ENCODE measurements around the gene SPEN. TPM values are rescaled to one million over a fixed set of nuclear protein-coding genes. Genes with fewer than 3 reads are reported as not detected.
A peak's percentile ranks its signal among the peaks of the same experiment; 100 is the strongest.
"Not testable (repeated sequence)": the region's sequence is repeated elsewhere in the genome, so short reads cannot be mapped to it uniquely, and the experiment has no call there.

The SPEN gene
- total and polyA plus RNA-seq, 3 experiments from 2014 or later: 35.6 to 66.3 (median 63.1) TPM

DNA sequence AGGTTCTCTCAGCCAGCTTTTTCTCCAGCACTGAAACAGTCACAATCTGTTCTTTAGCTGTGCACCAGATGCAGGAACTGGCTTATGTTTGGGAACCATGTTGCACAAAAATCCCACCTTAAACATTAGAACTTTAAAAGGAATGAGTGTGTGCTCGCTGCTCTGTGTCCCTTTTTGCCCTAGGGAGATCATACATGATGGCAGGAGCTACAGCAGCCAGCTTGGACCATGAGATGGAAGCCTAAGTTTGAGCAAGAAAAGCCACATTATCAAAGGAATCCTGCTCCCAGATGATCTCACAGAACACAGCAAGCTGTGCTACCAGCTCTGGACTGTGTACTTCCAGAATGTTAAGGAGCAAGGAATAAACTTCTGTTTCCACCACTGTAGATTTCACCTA, 124.9 kb downstream of the SPEN start:
- POLR2A ChIA-PET: no interaction called here
- H3K9me3 Mint-ChIP-seq: no peaks in the 10 kb centered on the region
- no peak overlapping the region for H3K27ac ChIP-seq (ENCODE audit: low read depth, low read length)
- peaks cover 21% of the 10 kb centered on the region for H3K4me1 ChIP-seq (ENCODE audit: insufficient read depth, low read length)
- H3K27me3 Mint-ChIP-seq: no peaks in the 10 kb centered on the region
- peaks cover 11% of the 10 kb centered on the region for H3K36me3 ChIP-seq (ENCODE audit: insufficient read depth, low read length)
- peak overlapping the region in 1 of 7 donors; percentile 68 for H3K4me3 Mint-ChIP-seq
- no peaks in the 10 kb centered on the region for H3K27me3 ChIP-seq (ENCODE audit: insufficient read depth, low read length, poor library complexity, severe bottlenecking)
- peaks cover 12 to 49% (median 18%) of the 10 kb centered on the region in 3 donors for H3K36me3 Mint-ChIP-seq
- H3K27ac Mint-ChIP-seq: peak overlapping the region in 2 of 8 donors; percentile 9 to 94
- H3K9me3 ChIP-seq (ENCODE audit: low read length): no peaks in the 10 kb centered on the region
- no peak for DNase-seq
- no peak overlapping the region for H3K4me3 ChIP-seq (ENCODE audit: low read length)
- peaks cover 36 to 68% (median 55%) of the 10 kb centered on the region in 3 donors for H3K4me1 Mint-ChIP-seq
- CTCF ChIA-PET: no interaction called here

DNA sequence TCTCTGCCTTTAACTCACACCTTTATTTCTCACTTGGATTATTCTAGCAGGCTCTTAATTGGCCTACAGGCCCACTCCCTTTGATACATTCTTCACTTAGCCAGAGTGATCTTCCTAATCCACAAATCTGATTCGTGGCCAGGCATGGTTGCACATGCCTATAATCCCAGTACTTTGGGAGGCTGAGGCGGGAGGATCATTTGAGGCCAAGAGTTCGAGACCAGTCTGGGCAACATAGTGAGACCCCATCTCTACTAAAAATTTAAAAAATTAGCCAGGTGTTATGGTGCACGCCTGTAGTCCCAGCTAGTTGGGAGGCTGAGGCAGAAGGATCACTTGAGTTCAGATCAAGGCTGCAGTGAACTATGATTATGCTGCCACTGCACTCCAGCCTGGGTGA, 126.3 kb downstream of the SPEN start:
- Mint-ChIP-seq H3K36me3 (peaks cover 9 to 39% (median 18%) of the 10 kb centered on the region in 3 donors), H3K9me3 (no peaks in the 10 kb centered on the region), H3K4me1 (peaks cover 28 to 62% (median 44%) of the 10 kb centered on the region in 3 donors), H3K27ac (peak overlapping the region in 4 of 8 donors; percentile 7 to 95 (median 28)), H3K27me3 (no peaks in the 10 kb centered on the region), H3K4me3 (peak overlapping the region in 6 of 7 donors; percentile 7 to 68 (median 37))
- no peak for DNase-seq
- no peaks in the 10 kb centered on the region for H3K9me3 ChIP-seq (ENCODE audit: low read length)
- no peak overlapping the region for H3K4me3 ChIP-seq (ENCODE audit: low read length)
- no peaks in the 10 kb centered on the region for H3K27me3 ChIP-seq (ENCODE audit: insufficient read depth, low read length, poor library complexity, severe bottlenecking)
- peaks cover 21% of the 10 kb centered on the region for H3K4me1 ChIP-seq (ENCODE audit: insufficient read depth, low read length)
- no peak overlapping the region for H3K27ac ChIP-seq (ENCODE audit: low read depth, low read length)
- H3K36me3 ChIP-seq (ENCODE audit: insufficient read depth, low read length): peaks cover 11% of the 10 kb centered on the region
- CTCF ChIA-PET: no interaction called here
- POLR2A ChIA-PET: no interaction called here

DNA sequence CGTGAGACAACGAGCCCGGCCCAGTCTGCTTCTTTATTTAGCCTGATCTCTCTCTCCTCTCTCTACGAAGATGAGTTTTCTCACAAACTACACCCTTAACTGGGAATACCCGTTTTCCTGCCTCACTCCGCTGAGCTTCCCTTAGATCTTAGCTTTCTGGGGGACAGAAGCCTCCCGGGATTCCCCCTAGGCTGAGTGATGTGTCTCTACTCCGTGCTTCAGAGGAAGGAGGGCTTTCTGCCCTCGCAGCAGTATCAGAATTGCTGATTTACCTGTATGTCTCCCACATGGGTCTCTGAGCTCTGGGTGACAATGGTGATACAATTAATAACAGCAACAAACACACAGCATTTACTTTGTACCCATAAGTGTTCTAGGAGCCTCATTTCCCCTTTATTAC, 127.3 kb downstream of the SPEN start:
- peak overlapping the region; percentile 86 for H3K4me3 ChIP-seq (ENCODE audit: low read length)
- Mint-ChIP-seq H3K36me3 (peaks cover 9 to 35% (median 17%) of the 10 kb centered on the region in 3 donors), H3K27me3 (no peaks in the 10 kb centered on the region), H3K4me3 (peak overlapping the region; percentile 87 to 97 (median 89)), H3K9me3 (no peaks in the 10 kb centered on the region), H3K4me1 (peaks cover 28 to 58% (median 44%) of the 10 kb centered on the region in 3 donors), H3K27ac (peak overlapping the region; percentile 75 to 96 (median 91))
- ChIA-PET CTCF (interaction anchor here (1.1 to 1.5 kb wide), 2 partner anchors 24 to 104 kb away, joined by 4 to 5 read pairs; no protein-coding TSS in a partner anchor), POLR2A (interaction anchor here (1.7 kb wide), 1 partner anchor 127 kb away, joined by 6 read pairs; the partner anchor contains the start of gene SPEN)
- peaks cover 11% of the 10 kb centered on the region for H3K36me3 ChIP-seq (ENCODE audit: insufficient read depth, low read length)
- peaks cover 21% of the 10 kb centered on the region for H3K4me1 ChIP-seq (ENCODE audit: insufficient read depth, low read length)
- DNase-seq: peak in 1 of 5 donors; percentile 10
- H3K9me3 ChIP-seq (ENCODE audit: low read length): no peaks in the 10 kb centered on the region
- H3K27ac ChIP-seq (ENCODE audit: low read depth, low read length): peak overlapping the region; percentile 74
- no peaks in the 10 kb centered on the region for H3K27me3 ChIP-seq (ENCODE audit: insufficient read depth, low read length, poor library complexity, severe bottlenecking)

DNA sequence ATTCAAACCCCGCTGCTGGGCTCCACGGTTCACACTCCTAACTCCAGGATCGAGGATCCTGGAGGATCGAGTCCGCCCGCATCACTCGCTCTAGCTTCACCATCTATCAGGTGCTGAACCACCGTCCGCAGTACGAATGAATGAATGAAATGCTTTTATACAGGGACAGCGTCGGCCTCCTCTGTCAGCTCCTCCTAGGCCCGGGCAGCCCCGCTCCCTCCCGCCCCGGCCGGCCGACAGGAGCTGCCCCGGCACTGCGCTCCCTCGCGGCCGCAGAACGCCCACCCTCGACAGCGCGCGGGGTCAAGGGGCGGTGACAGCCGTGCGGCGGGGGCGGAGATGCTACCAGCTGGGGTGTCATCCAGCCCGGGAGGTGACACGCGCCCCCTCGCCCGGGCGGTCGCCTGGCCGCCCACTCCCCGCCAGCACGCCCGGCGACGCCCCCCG, 127.9 kb downstream of the SPEN start:
- no peaks in the 10 kb centered on the region for H3K27me3 ChIP-seq (ENCODE audit: insufficient read depth, low read length, poor library complexity, severe bottlenecking)
- H3K4me3 ChIP-seq (ENCODE audit: low read length): peak overlapping the region; percentile 86
- peaks cover 9 to 31% (median 14%) of the 10 kb centered on the region in 3 donors for H3K36me3 Mint-ChIP-seq
- H3K9me3 ChIP-seq (ENCODE audit: low read length): no peaks in the 10 kb centered on the region
- no peaks in the 10 kb centered on the region for H3K27me3 Mint-ChIP-seq
- CTCF ChIA-PET: interaction anchor here (1.0 to 1.7 kb wide), 7 partner anchors 11 to 160 kb away, joined by 3 to 6 read pairs (median 4); no protein-coding TSS in a partner anchor
- no peaks in the 10 kb centered on the region for H3K9me3 Mint-ChIP-seq
- DNase-seq: peak in 3 of 5 donors; percentile 73 to 82 (median 77)
- POLR2A ChIA-PET: interaction anchor here (1.0 to 1.7 kb wide), 3 partner anchors 16 to 141 kb away, joined by 3 to 6 read pairs (median 5); partner anchors contain the start of gene SPEN
- H3K27ac Mint-ChIP-seq: peak overlapping the region; percentile 75 to 96 (median 91)
- H3K27ac ChIP-seq (ENCODE audit: low read depth, low read length): peak overlapping the region; percentile 74
- H3K4me1 Mint-ChIP-seq: peaks cover 28 to 54% (median 41%) of the 10 kb centered on the region in 3 donors
- H3K36me3 ChIP-seq (ENCODE audit: insufficient read depth, low read length): peaks cover 11% of the 10 kb centered on the region
- H3K4me1 ChIP-seq (ENCODE audit: insufficient read depth, low read length): peaks cover 21% of the 10 kb centered on the region
- H3K4me3 Mint-ChIP-seq: peak overlapping the region; percentile 87 to 97 (median 89)

DNA sequence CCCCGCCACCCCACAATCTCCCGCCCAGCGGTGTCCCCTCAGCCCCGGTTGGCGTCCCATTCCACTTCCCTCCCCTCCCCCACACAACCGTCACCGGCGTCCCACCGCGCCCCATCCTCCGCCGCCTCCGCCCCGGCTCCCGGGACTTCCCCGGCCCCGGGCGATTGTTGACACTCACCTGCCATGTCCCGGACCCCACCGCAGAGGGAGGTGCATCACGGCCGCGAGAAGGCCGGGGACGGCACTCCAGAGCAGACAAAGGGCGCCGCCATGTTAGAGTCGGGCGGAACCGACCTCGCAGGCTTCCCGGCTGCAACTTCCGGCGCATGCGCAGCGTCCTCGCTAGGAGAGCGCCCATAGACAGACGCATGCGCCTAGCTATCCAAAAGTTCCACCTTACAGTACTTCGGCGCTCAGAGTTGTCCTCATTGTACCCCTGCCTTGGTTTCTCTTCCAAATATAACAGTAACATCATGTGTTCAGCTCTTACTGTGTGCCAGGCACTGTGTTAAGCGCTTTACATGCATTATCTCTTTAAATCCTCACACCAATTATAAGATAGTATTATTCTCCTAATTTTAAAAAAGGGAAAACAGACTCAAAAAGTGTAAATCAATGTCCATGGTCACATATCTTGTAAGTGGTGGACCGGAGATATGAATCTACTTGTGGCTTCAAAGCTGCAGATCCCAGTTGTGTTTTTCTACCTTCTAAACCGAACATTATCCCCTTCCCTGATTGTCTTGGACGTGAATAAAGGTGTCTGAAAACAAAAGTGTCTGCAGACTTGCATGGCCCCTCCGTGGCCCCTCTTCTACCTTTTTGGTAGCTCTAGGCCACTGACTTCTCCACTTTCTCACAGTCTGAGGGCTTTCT, 128.5 kb downstream of the SPEN start, which contains the start of gene ZBTB17:
TSS of gene ZBTB17 (minus strand) at position 297 of the 876 bp plus-strand sequence. CDS start 27,606 bp downstream, outside the sequence.
- H3K27me3 Mint-ChIP-seq: peaks cover 0 to 2% of the 10 kb centered on the region in 2 donors
- H3K4me3 Mint-ChIP-seq: peak within 1 kb of the TSS; percentile 87 to 97 (median 89)
- H3K27ac ChIP-seq (ENCODE audit: low read depth, low read length): peak within 1 kb of the TSS; percentile 74
- peaks cover 11% of the 10 kb centered on the region for H3K36me3 ChIP-seq (ENCODE audit: insufficient read depth, low read length)
- POLR2A ChIA-PET: interaction anchor here (0.6 to 1.7 kb wide), 5 partner anchors 17 to 142 kb away, joined by 3 to 6 read pairs (median 5); partner anchors contain the start of gene SPEN
- H3K27me3 ChIP-seq (ENCODE audit: insufficient read depth, low read length, poor library complexity, severe bottlenecking): no peaks in the 10 kb centered on the region
- CTCF ChIA-PET: interaction anchor here (1.0 to 1.7 kb wide), 6 partner anchors 12 to 161 kb away, joined by 3 to 6 read pairs (median 4); no protein-coding TSS in a partner anchor
- H3K36me3 Mint-ChIP-seq: peaks cover 9 to 27% (median 12%) of the 10 kb centered on the region in 3 donors
- no peaks in the 10 kb centered on the region for H3K9me3 Mint-ChIP-seq
- H3K4me1 Mint-ChIP-seq: peaks cover 28 to 52% (median 41%) of the 10 kb centered on the region in 3 donors
- H3K27ac Mint-ChIP-seq: peak within 1 kb of the TSS; percentile 87 to 96 (median 94)
- DNase-seq: peak; percentile 93 to 97 (median 94)
- H3K9me3 ChIP-seq (ENCODE audit: low read length): no peaks in the 10 kb centered on the region
- peak within 1 kb of the TSS; percentile 86 for H3K4me3 ChIP-seq (ENCODE audit: low read length)
- peaks cover 21% of the 10 kb centered on the region for H3K4me1 ChIP-seq (ENCODE audit: insufficient read depth, low read length)

DNA sequence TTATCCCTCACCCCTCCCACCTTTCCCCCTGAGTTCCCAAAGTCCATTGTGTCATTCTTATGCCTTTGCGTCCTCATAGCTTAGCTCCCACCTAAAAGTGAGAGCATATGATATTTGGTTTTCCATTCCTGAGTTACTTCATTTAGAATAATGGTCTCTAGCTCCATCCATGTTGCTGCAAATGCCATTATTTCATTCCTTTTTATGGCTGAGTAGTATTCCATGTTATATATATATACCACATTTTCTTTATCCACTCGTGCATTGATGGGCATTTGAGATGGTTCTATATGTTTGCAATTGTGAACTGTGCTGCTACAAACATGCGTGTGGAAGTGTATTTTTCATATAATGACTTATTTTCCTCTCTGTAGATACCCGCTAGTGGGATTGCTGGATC, 130.4 kb downstream of the SPEN start:
- DNase-seq; H3K36me3 ChIP-seq (ENCODE audit: insufficient read depth, low read length); H3K27ac ChIP-seq (ENCODE audit: low read depth, low read length); CTCF ChIA-PET; H3K4me3 ChIP-seq (ENCODE audit: low read length); H3K9me3 ChIP-seq (ENCODE audit: low read length); H3K9me3 Mint-ChIP-seq; H3K27me3 Mint-ChIP-seq; H3K27me3 ChIP-seq (ENCODE audit: insufficient read depth, low read length, poor library complexity, severe bottlenecking); POLR2A ChIA-PET: not testable (repeated sequence)
- peaks cover 21% of the 10 kb centered on the region for H3K4me1 ChIP-seq (ENCODE audit: insufficient read depth, low read length)
- Mint-ChIP-seq H3K27ac (peak overlapping the region in 2 of 8 donors; percentile 8 to 56), H3K4me3 (peak overlapping the region in 1 of 7 donors; percentile 24), H3K36me3 (peaks cover 0 to 13% (median 5%) of the 10 kb centered on the region in 3 donors), H3K4me1 (peaks cover 25 to 38% (median 30%) of the 10 kb centered on the region in 3 donors)

DNA sequence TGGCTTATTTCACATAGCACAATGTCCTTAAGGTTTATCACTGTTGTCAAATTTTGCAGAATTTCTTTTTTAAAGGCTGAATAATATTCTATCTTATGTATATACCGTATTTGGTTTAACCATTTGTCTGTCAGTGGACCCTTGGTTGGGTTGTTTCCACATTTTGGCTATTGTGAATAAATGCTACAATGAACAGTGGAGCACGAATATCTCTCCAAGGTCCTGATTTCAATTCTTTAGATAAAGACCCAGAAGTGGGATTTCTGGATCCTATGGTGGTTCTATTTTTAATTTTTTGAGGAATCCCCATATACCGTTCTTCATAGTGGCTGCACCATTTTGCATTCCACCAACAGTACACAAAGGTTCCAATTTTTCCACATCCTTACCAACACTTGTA, 134.2 kb downstream of the SPEN start:
- Mint-ChIP-seq H3K36me3 (no peaks in the 10 kb centered on the region), H3K9me3 (no peaks in the 10 kb centered on the region), H3K27ac (no peak overlapping the region), H3K27me3 (peaks cover 2 to 10% of the 10 kb centered on the region in 2 donors), H3K4me3 (no peak overlapping the region), H3K4me1 (peaks cover 1 to 7% (median 3%) of the 10 kb centered on the region in 3 donors)
- Histone ChIP-seq H3K27me3 (ENCODE audit: insufficient read depth, low read length, poor library complexity, severe bottlenecking) (no peaks in the 10 kb centered on the region), H3K4me3 (ENCODE audit: low read length) (no peak overlapping the region), H3K36me3 (ENCODE audit: insufficient read depth, low read length) (no peaks in the 10 kb centered on the region), H3K4me1 (ENCODE audit: insufficient read depth, low read length) (peaks cover 1% of the 10 kb centered on the region), H3K9me3 (ENCODE audit: low read length) (no peaks in the 10 kb centered on the region), H3K27ac (ENCODE audit: low read depth, low read length) (no peak overlapping the region)
- CTCF ChIA-PET: no interaction called here
- no peak for DNase-seq
- POLR2A ChIA-PET: interaction anchor here (0.5 kb wide), 1 partner anchor 77 kb away, joined by 4 read pairs; no protein-coding TSS in a partner anchor

All from CD8-positive, alpha-beta memory T cell (primary cell).